ENCODE measurements around the gene GPALPP1.
A peak's percentile ranks its signal among the peaks of the same experiment; 100 is the strongest.
"Not testable (repeated sequence)": the region's sequence is repeated elsewhere in the genome, so short reads cannot be mapped to it uniquely, and the experiment has no call there.

Gene GPALPP1

GRCh38 chr13:45063261-45063860, 74.0 kb downstream of the GPALPP1 start:
- DNase-seq (ENCODE audit: low spot score): peak; percentile 12

- DNase-seq (ENCODE audit: low spot score): not testable (repeated sequence)
Measured at GRCh38 chr13:45063889-45064288, 74.6 kb downstream of the GPALPP1 start.

GRCh38 chr13:45064889-45065288, 75.6 kb downstream of the GPALPP1 start:
- no peak for DNase-seq (ENCODE audit: low spot score)

GRCh38 chr13:45068036-45069001, 79.0 kb downstream of the GPALPP1 start:
- DNase-seq (ENCODE audit: low spot score): no peak

GRCh38 chr13:45073809-45074208, 84.5 kb downstream of the GPALPP1 start:
- no peak for DNase-seq (ENCODE audit: low spot score)

GRCh38 chr13:45074721-45075120, 85.4 kb downstream of the GPALPP1 start:
- no peak for DNase-seq (ENCODE audit: low spot score)

GRCh38 chr13:45078003-45078402, 88.7 kb downstream of the GPALPP1 start:
- no peak for DNase-seq (ENCODE audit: low spot score)

Data from AG08396 (cell line).